ENCODE data around the gene LYPD6B. TPM values are rescaled to one million over a fixed set of nuclear protein-coding genes. Genes with fewer than 3 reads are reported as not detected.
A peak's percentile ranks its signal among the peaks of the same experiment; 100 is the strongest.

Gene LYPD6B
- total and polyA plus RNA-seq, 2 donors from 2014 or later = 9.4 to 17.6 TPM

DNA sequence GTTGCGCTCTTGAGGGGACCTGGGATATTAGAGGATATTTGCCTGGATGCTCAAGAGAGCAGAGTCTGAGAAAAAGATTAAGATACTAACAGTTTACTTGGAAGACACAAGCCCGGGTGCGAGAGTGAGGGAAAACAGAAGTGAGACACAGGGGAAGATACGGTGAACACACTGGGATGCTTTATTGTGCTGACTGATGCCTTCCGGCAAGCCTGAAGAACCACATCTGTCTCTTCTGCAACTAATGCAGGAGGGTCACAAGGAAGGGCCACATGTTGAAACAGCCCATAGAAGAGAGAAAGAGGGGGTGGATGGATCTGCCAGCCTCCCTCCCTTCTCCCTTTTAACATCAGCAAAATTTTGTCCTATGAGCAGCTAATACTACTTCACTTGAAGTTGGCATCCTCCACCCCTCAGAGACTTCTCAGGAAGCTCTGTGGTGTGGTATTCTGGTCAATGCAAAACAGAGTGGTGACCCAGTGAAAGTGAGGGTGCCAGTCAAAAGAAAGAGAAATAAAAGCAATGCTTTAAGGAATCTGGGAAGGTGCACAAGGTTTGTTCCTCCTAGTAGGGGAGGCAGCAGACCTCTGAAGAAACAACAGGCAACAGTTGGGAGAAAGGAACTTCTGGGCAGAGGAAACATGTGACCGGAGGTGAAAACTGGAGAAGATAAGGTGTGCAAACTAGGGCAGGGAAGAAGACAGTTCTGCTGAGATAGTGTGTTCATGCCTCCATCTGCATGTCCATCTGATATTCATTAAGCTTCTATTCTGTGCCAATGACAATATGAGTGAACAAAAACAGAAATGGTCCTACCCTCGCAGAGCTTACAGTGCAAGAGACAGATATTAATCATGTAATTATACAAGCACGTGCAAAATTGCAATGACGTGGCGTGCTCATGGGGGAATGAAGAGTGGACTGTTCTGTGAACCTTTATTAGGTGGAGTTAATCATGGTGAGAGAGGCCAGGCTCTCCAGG, 107.1 kb downstream of the LYPD6B start:
- Histone ChIP-seq H3K4me3 (ENCODE audit: low read length in 3 of 3) (no peak overlapping the region), H3K4me1 (ENCODE audit: control insufficient read depth in 2 of 3, insufficient read depth in 2 of 3, low read depth in 1 of 3, low read length in 3 of 3) (peaks cover 0 to 4% (median 0%) of the 10 kb centered on the region in 3 donors), H3K36me3 (ENCODE audit: control insufficient read depth in 2 of 3, insufficient read depth in 3 of 3, low read length in 3 of 3) (no peaks in the 10 kb centered on the region), H3K9ac (ENCODE audit: low read length in 3 of 3) (no peak overlapping the region), H3K27ac (ENCODE audit: low read depth in 2 of 2, low read length in 2 of 2) (no peak overlapping the region), H3K27me3 (ENCODE audit: control insufficient read depth, insufficient read depth, low read length) (no peaks in the 10 kb centered on the region), H3K9me3 (ENCODE audit: control insufficient read depth in 2 of 3, insufficient read depth in 1 of 3, low read length in 3 of 3) (no peaks in the 10 kb centered on the region)
- FAIRE-seq (no peak), DNase-seq (no peak)
- TF ChIP-seq, protein P1, sequence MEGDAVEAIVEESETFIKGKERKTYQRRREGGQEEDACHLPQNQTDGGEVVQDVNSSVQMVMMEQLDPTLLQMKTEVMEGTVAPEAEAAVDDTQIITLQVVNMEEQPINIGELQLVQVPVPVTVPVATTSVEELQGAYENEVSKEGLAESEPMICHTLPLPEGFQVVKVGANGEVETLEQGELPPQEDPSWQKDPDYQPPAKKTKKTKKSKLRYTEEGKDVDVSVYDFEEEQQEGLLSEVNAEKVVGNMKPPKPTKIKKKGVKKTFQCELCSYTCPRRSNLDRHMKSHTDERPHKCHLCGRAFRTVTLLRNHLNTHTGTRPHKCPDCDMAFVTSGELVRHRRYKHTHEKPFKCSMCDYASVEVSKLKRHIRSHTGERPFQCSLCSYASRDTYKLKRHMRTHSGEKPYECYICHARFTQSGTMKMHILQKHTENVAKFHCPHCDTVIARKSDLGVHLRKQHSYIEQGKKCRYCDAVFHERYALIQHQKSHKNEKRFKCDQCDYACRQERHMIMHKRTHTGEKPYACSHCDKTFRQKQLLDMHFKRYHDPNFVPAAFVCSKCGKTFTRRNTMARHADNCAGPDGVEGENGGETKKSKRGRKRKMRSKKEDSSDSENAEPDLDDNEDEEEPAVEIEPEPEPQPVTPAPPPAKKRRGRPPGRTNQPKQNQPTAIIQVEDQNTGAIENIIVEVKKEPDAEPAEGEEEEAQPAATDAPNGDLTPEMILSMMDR (IDR thresholded peaks at IDR 0.05; ENCODE audit: borderline replicate concordance, extremely low read depth, insufficient read depth) = no peak
- intact Hi-C loops (cut with DNase I) = no loop called here

DNA sequence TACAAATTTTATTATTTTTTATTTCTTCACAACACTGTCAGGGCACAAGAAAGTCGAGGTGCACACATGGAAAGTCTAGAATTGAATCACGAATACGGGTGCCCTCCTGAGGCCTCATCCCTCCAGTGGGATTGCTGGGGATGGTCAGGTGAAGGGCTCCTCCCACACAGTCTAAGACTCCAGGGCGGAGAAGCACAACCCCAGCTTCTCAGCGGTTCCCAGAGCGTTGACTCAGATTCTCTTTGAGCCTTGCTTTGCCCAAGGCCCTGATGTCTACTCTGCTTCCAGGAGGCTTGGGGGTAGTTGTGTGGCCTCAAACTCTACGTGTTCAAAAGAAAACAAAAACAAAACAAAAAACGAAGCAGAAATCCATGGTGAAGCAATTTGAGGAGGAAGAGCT, 108.4 kb downstream of the LYPD6B start:
- no peak overlapping the region for H3K4me3 ChIP-seq (ENCODE audit: low read length in 3 of 3)
- FAIRE-seq = no peak
- H3K27me3 ChIP-seq (ENCODE audit: control insufficient read depth, insufficient read depth, low read length) = no peaks in the 10 kb centered on the region
- no peak overlapping the region for H3K9ac ChIP-seq (ENCODE audit: low read length in 3 of 3)
- TF ChIP-seq, protein P1 (IDR thresholded peaks at IDR 0.05; ENCODE audit: borderline replicate concordance, extremely low read depth, insufficient read depth) = no peak
- H3K9me3 ChIP-seq (ENCODE audit: control insufficient read depth in 2 of 3, insufficient read depth in 1 of 3, low read length in 3 of 3) = no peaks in the 10 kb centered on the region
- H3K27ac ChIP-seq (ENCODE audit: low read depth in 2 of 2, low read length in 2 of 2) = no peak overlapping the region
- H3K4me1 ChIP-seq (ENCODE audit: control insufficient read depth in 2 of 3, insufficient read depth in 2 of 3, low read depth in 1 of 3, low read length in 3 of 3) = peaks cover 0 to 4% (median 0%) of the 10 kb centered on the region in 3 donors
- DNase-seq = no peak
- no peaks in the 10 kb centered on the region for H3K36me3 ChIP-seq (ENCODE audit: control insufficient read depth in 2 of 3, insufficient read depth in 3 of 3, low read length in 3 of 3)
- intact Hi-C loops (cut with DNase I) = no loop called here

DNA sequence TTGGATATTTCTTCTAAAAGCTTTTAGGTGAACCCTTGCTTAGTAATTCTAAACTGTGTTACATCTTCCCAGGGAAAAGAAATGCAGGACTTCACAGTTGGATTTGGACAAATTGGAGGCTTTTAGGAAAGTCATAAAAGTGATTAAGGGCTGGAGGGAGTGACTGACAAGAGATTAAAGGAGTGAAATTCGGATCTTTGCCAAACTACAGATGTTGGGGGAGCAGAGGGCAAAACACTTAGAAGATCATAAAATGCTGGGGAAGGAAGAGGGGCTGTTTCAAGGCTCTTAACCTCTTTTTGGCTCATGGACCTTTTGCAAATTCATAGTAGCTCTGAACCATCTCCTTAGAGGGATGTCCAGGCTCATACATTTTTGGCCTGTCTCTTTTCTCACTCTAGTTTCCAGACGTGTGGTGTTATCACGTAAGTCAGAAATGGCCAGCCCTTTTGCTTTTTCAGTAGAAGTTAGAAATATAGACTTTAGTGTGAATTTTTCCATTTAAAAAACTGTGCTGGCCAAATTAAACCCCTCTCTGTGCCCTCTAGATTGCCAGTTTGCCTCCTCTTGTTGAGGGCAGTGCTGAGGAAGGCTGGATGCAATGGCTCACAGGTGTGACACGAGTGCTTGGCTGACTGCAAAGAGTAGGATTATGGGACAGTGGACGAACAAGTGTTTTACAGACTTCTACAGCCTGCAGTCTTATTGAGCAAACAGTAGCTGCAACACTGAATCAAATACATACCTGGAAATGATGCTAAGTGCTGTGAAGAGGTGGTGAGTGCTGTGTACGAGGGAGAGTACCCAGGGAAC, 109.9 kb downstream of the LYPD6B start:
- TF ChIP-seq, protein P1 (IDR thresholded peaks at IDR 0.05; ENCODE audit: borderline replicate concordance, extremely low read depth, insufficient read depth) = no peak
- no peak for FAIRE-seq
- no peak overlapping the region for H3K9ac ChIP-seq (ENCODE audit: low read length in 3 of 3)
- peaks cover 0 to 4% (median 0%) of the 10 kb centered on the region in 3 donors for H3K4me1 ChIP-seq (ENCODE audit: control insufficient read depth in 2 of 3, insufficient read depth in 2 of 3, low read depth in 1 of 3, low read length in 3 of 3)
- no peaks in the 10 kb centered on the region for H3K9me3 ChIP-seq (ENCODE audit: control insufficient read depth in 2 of 3, insufficient read depth in 1 of 3, low read length in 3 of 3)
- no peaks in the 10 kb centered on the region for H3K36me3 ChIP-seq (ENCODE audit: control insufficient read depth in 2 of 3, insufficient read depth in 3 of 3, low read length in 3 of 3)
- intact Hi-C loops (cut with DNase I) = no loop called here
- peak in 3 of 5 donors; percentile 22 to 88 (median 79) for DNase-seq
- no peaks in the 10 kb centered on the region for H3K27me3 ChIP-seq (ENCODE audit: control insufficient read depth, insufficient read depth, low read length)
- no peak overlapping the region for H3K4me3 ChIP-seq (ENCODE audit: low read length in 3 of 3)
- no peak overlapping the region for H3K27ac ChIP-seq (ENCODE audit: low read depth in 2 of 2, low read length in 2 of 2)

Measured in kidney (tissue), 14 donors.